GM12878 (cell line): Measurements from ENCODE around the gene PLPP6. TPM values are rescaled to one million over a fixed set of nuclear protein-coding genes. Genes with fewer than 3 reads are reported as not detected.

Experiments
- ATF2 ChIP-seq: IDR thresholded peaks from 2 replicates; pipeline ENCODE4 v1.6.1; 2012; ENCODE audit warnings: low read length, inconsistent platforms
- ATF7 ChIP-seq: fragments of 450-650 bp; IDR thresholded peaks from 2 replicates; pipeline ENCODE4 v1.6.1; 2016; ENCODE audit warnings: low read depth, mild to moderate bottlenecking
- E4F1 ChIP-seq: fragments of 450-650 bp; IDR thresholded peaks from 2 replicates; pipeline ENCODE4 v1.6.1; 2018; ENCODE audit warnings: borderline replicate concordance, mild to moderate bottlenecking; ENCODE audit not compliant: partially characterized antibody
- ELK1 ChIP-seq: IDR thresholded peaks from 2 replicates; pipeline ENCODE4 v1.6.1; 2012; ENCODE audit warnings: low read depth, low read length, improper control_type of control experiment
- EP300 ChIP-seq, 2 experiments: fragments of 150-350 bp in 1 of 2; IDR thresholded peaks; 2 replicates each; pipeline ENCODE4 v1.6.1; 2011 to 2012; ENCODE audit warnings: low read depth in 2 of 2, low read length in 2 of 2, borderline replicate concordance in 1 of 2, improper control_type of control experiment in 1 of 2, inconsistent platforms in 1 of 2; ENCODE audit not compliant: control insufficient read depth in 1 of 2
- ESRRA ChIP-seq: IDR thresholded peaks from 2 replicates; pipeline ENCODE4 v1.6.1; 2012; ENCODE audit warnings: mild to moderate bottlenecking, low read length, improper control_type of control experiment
- GABPA ChIP-seq: IDR thresholded peaks from 2 replicates; pipeline ENCODE4 v1.6.1; 2014; ENCODE audit warnings: antibody characterized with exemption, low read depth, mild to moderate bottlenecking, inconsistent platforms
- IKZF2 ChIP-seq, 2 experiments: fragments of 450-650 bp; IDR thresholded peaks; 2 replicates each; pipeline ENCODE4 v1.6.1; 2017; ENCODE audit warnings: mild to moderate bottlenecking in 2 of 2, moderate library complexity in 2 of 2
- IRF4 ChIP-seq: IDR thresholded peaks from 2 replicates; pipeline ENCODE4 v1.6.1; 2011; ENCODE audit warnings: low read depth, low read length
- MTA3 ChIP-seq: IDR thresholded peaks from 2 replicates; pipeline ENCODE4 v1.6.1; 2012; ENCODE audit warnings: low read length, inconsistent platforms, borderline replicate concordance
- MXI1 ChIP-seq: fragments of 150-350 bp; IDR thresholded peaks from 2 replicates; pipeline ENCODE4 v1.6.1; 2011; ENCODE audit warnings: low read depth, mild to moderate bottlenecking, inconsistent platforms, low read length, improper control_type of control experiment
- NFYB ChIP-seq: IDR thresholded peaks from 2 replicates; pipeline ENCODE4 v1.6.1; 2011; ENCODE audit warnings: low read depth, mild to moderate bottlenecking, low read length, improper control_type of control experiment, moderate library complexity; ENCODE audit not compliant: insufficient read depth
- PAX5 ChIP-seq: IDR thresholded peaks from 2 replicates; pipeline ENCODE4 v1.6.1; 2011; ENCODE audit warnings: low read depth, low read length, borderline replicate concordance
- RAD51 ChIP-seq: fragments of 450-650 bp; IDR thresholded peaks from 2 replicates; pipeline ENCODE4 v1.6.1; 2016; ENCODE audit warnings: moderate library complexity, mild to moderate bottlenecking, inconsistent platforms
- REST ChIP-seq: IDR thresholded peaks from 2 replicates; pipeline ENCODE4 v1.6.1; 2012; ENCODE audit warnings: mild to moderate bottlenecking, low read depth, low read length
- RUNX3 ChIP-seq: IDR thresholded peaks from 2 replicates; pipeline ENCODE4 v1.6.1; 2012; ENCODE audit warnings: low read length, inconsistent platforms
- SREBF2 ChIP-seq: IDR thresholded peaks from 2 replicates; pipeline ENCODE4 v1.6.1; 2012; ENCODE audit warnings: mild to moderate bottlenecking, low read length
- TAF1 ChIP-seq: IDR thresholded peaks from 2 replicates; pipeline ENCODE4 v1.6.1; 2011; ENCODE audit warnings: mild to moderate bottlenecking, low read depth, low read length, borderline replicate concordance
- ZBED1 ChIP-seq: IDR thresholded peaks from 2 replicates; pipeline ENCODE4 v1.6.1; 2016; ENCODE audit warnings: borderline replicate concordance
- ZBTB11 ChIP-seq: fragments of 450-650 bp; formaldehyde crosslinking; IDR thresholded peaks from 2 replicates; pipeline ENCODE4 v1.5.0; 2022; ENCODE audit warnings: mild to moderate bottlenecking, missing genetic modification characterization
- polyA plus RNA-seq, 11 experiments: library from polyadenylated mRNA; depleted of rRNA in 4 of 11; unstranded in 6 of 11; stranded (reverse) in 5 of 11; fragments of >200 nt; fragmentation: Nextera tagmentation in 4 of 11; fragmentation: Illumina TruSeq in 1 of 11; extraction: Ambion mirVana in 4 of 11; extraction: Trizol in 1 of 11; gene quantifications; 1 replicate in 1 of 11; 2 replicates in 10 of 11; pipeline versions ENCODE4 v1.2.1 to v1.2.3, GENCODE V29; 2011 to 2016; ENCODE audit warnings: inconsistent platforms in 2 of 11, missing spikeins in 2 of 11, low read depth in 1 of 11
- total RNA-seq, 4 experiments: library from RNA; depleted of rRNA in 3 of 4; stranded (reverse); fragments of >200 nt in 3 of 4; fragmentation: Illumina TruSeq in 1 of 4; extraction: Trizol in 1 of 4; gene quantifications; 2 replicates each; pipeline versions ENCODE4 v1.2.1 to v1.2.3, GENCODE V29; 2013 to 2021

The PLPP6 gene
- total and polyA plus RNA-seq, 10 of the 15 experiments (the other 5 are each of a cell fraction or from before 2014, with no cell fraction given) = 1.6 to 11.3 (median 6.9) TPM

- no peak for TF ChIP-seq REST
- TF ChIP-seq MTA3 = no peak
- TF ChIP-seq E4F1 = no peak
- no peak for TF ChIP-seq ZBED1
- TF ChIP-seq PAX5 = no peak
- TF ChIP-seq IKZF2 (IDR thresholded peaks at IDR 0.05) = peak; percentile 62 to 64
- no peak for TF ChIP-seq RAD51
- 0 out of 2 replicates have a peak, but pooled peaks have one; percentile 25 for TF ChIP-seq ATF7
- TF ChIP-seq IRF4 = no peak
- TF ChIP-seq ATF2 = peak; percentile 34; the same call in 1 of the 2 replicates
- no peak for TF ChIP-seq NFYB
- TF ChIP-seq ELK1 = no peak
- TF ChIP-seq ZBTB11 (CRISPR knock-in tag) = no peak
- no peak; the same call in 1 of the 2 replicates for TF ChIP-seq RUNX3
- no peak for TF ChIP-seq MXI1
- no peak for TF ChIP-seq ESRRA
- no peak for TF ChIP-seq TAF1
- TF ChIP-seq GABPA = no peak
- no peak for TF ChIP-seq EP300 (IDR thresholded peaks at IDR 0.05; ENCODE audit: borderline replicate concordance in 1 of 2, control insufficient read depth in 1 of 2, low read depth in 2 of 2, low read length in 2 of 2)
- no peak for TF ChIP-seq SREBF2
Measured at GRCh38 chr9:4686112-4686511, 24.0 kb downstream of the PLPP6 start (continued).
